Raji (cell line): ENCODE data around the gene SMAP2.

Source experiments
- POLR2A ChIP-seq: IDR thresholded peaks from 2 replicates; pipeline ENCODE4 v1.6.1; 2011; ENCODE audit warnings: low read depth, low read length, control low read depth; ENCODE audit not compliant: insufficient read depth

Gene SMAP2

DNA sequence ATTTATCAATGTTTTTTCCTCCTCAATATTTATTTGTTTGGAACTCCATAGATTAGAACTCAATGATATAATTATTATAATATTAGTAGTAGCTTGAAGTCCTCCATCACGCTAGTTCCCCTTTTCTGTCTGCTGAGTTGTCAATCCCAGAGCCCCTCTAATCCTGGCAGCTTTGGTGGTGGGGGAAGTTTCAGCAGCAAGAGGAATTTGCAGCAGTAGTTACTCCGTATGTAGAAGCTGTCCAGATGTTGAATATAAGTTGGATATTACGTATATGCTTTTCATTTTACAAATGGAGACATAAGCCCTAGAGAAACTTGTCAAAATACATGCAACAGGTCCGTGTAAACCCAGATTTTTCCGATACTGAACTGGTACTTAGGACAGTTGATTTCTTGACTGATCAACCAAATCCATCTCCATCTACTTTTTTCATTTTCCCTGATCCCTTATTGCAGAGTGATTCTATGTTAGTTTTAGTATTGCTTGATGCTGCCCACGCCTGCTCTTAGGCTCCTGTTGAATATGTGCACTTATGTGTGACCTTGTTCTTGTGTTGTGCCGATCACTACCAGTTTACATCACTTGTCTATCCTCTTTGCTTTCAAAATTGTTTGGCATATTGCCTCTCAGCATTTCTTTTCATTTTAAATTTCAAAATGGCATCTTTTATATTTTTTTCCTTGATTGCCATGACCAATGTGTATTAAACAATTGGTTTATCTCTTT lies 28.1 kb downstream of the SMAP2 start:
- no peak for TF ChIP-seq POLR2A

DNA sequence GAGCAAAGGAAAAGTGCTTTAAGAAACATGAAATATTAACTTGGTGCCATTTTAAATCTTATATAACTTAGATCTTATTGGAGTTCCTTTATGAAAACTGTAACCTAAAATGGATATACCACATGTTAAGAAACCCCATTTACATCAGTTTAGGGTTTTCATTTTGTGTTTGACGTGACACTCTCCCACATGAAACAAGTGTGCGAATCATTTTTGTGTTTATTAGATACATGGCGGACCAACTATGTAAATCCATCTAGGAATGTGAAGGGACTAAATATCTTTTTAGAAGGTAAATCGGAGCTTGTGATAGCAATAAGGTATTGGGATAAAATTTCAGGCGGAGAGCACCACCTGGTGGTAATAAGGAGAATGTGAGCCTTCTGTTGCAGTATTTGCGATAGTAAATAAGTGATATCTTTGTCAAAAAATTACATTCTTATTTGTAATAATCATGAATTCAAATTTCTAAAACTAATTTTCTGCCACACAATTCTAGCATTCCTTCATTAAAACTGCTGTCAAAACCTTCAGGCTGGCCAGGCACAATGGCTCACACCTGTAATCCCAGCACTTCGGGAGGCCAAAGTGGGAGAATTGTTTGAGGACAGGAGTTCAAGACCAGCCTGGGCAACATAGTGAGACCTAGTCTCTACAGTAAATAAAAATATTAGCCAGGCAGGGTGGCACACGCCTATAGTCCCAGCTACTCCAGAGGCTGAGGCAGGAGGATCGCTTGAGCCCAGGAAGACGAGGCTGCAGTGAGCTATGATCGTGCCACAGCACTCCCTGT lies 31.3 kb downstream of the SMAP2 start:
- TF ChIP-seq POLR2A = no peak

DNA sequence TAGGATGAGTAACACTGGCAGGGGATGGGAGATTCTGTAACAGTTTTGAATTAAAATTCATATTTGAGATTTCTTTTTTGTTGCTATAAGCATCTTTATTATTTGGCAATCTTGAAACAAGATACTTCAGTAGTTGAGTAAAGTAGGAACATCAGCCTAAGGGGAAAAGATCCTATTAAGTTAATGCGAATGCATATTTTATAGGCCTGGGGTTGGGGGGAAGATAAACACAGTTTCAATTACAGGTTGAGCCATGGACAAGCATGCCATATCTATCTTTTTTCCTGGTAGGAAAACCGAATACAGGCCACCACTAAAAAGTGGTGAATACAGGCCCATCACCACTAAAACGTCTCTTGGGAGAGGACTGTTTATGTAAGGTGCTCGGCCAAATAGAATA lies 32.3 kb downstream of the SMAP2 start:
- no peak for TF ChIP-seq POLR2A

DNA sequence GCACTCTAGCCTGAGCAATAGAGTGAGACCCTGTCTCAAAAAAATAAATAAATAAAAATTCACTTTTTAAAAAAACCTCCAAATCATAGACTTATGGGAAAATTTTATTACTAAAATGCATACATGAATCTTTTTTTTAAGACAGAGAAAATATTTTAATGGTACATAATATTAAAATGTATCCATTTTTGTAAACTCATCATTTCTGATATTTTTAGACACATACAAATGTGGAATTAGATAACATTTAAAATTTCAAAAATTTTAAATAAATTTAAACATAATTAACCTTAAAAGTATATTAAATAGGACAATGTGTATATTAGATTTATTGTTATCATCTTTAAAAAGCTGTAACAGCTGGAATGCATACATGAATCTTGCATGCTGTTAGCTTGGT lies 33.9 kb downstream of the SMAP2 start:
- no peak for TF ChIP-seq POLR2A

DNA sequence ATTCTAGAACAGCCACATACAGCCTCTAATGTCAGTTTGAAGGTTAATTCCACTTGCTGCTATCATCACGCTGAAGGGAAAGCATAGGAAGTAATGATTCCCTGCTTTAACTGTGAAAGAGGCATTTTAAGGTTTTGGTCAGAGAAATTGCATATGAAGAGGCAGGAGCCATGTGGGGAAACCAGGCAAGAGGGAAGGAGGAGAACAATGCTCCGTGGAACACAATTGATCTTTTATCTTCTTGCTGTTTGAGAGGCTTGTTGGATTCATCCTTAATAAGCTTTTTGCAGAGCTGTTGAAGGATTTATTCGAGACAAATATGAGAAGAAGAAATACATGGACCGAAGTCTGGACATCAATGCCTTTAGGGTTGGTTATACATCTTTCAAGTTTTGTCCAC lies 35.9 kb downstream of the SMAP2 start:
- no peak for TF ChIP-seq POLR2A

DNA sequence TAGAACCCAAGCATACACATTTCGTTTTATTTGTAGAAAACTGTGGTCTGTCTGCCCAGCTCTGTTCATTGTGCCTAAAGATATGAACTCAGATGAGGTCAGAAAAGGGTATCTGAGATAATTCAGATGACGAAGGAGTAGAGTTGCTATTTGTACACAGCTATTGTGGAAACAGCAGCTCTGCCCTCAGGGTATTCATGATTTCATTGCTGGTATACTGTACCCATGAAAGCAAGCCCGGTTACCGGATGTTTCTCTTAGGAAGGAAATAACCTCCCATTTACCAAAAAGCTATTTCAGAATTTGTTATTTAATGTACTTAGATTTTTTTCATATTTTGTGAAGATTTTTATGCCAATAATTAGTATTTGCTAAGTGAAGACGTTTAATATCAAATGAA lies 37.8 kb downstream of the SMAP2 start:
- no peak for TF ChIP-seq POLR2A

DNA sequence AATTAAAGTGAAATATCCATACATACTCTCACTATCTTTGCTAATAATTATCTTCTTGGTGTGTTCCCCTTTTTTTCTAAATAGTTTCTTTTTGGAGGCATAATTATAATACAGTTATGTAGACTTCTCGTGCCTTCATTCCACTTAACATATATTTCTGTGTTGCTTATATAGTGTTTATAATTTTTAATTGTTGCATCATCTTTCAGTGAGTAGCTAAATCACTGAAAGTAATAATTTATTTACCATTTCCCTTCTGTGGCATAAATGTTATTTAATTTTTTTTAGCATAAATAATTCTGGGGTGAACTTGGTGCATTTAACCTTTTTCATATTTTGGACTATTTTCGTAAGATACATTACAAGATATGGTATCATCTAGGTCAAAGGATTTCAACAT lies 38.3 kb downstream of the SMAP2 start:
- no peak for TF ChIP-seq POLR2A

DNA sequence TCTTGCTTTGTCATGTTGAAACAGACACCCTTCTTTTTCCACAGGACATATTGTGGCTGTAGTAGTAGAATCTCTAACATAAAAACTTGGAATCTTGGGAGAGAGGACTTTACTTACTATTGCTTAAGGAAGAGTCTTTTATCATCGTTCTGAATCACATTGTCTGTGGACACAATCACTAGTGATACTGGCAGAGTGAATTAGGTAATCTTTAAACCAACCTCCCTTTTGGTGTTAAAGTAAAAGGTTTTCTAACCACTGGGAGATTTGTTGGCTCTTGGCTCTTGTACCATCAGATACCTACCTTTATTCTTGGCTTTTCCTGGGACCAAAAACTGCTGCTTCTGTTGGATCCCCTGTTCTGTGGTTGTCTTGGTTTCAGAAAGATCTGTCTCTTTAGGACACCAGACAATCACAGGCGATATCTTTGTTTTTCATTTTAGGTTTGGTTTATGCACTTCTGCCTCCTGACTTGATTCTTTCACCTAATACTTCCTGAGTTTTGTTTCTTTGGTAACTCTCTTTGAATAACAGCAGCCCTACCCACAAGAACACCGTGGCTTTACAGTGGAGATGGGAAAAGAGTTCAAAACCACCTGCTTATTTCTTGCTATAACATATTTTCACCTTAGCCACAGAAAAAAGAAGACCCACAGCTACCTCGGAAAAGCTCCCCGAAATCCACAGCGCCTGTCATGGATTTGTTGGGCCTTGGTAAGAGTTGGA lies 40.2 kb downstream of the SMAP2 start:
- no peak for TF ChIP-seq POLR2A

DNA sequence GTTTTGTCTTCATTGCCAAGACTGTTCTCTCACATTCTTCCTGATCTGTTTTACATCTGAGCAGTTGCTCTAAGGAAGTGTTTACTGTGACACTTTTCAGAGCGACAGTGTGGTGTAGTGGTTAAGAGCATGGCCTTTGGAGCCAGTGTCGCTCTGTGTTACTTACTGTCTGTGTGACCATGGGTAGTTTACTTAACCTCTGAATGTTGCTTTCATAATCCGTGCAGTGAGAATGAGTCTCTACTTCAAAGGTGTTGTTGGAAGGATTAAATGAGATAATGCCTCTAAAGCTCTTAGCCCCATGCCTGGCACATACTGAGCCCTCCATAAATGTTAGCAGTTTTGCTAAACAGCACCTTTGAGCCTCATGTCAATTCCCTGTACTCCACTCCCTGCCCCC lies 40.8 kb downstream of the SMAP2 start:
- no peak for TF ChIP-seq POLR2A

DNA sequence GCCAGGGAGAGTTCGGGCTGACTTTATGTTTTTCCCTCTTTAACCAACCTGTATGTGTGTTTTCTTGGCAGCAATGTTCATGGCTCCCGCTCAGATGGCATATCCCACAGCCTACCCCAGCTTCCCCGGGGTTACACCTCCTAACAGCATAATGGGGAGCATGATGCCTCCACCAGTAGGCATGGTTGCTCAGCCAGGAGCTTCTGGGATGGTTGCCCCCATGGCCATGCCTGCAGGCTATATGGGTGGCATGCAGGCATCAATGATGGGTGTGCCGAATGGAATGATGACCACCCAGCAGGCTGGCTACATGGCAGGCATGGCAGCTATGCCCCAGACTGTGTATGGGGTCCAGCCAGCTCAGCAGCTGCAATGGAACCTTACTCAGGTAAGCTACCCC lies 43.2 kb downstream of the SMAP2 start:
- TF ChIP-seq POLR2A = no peak

DNA sequence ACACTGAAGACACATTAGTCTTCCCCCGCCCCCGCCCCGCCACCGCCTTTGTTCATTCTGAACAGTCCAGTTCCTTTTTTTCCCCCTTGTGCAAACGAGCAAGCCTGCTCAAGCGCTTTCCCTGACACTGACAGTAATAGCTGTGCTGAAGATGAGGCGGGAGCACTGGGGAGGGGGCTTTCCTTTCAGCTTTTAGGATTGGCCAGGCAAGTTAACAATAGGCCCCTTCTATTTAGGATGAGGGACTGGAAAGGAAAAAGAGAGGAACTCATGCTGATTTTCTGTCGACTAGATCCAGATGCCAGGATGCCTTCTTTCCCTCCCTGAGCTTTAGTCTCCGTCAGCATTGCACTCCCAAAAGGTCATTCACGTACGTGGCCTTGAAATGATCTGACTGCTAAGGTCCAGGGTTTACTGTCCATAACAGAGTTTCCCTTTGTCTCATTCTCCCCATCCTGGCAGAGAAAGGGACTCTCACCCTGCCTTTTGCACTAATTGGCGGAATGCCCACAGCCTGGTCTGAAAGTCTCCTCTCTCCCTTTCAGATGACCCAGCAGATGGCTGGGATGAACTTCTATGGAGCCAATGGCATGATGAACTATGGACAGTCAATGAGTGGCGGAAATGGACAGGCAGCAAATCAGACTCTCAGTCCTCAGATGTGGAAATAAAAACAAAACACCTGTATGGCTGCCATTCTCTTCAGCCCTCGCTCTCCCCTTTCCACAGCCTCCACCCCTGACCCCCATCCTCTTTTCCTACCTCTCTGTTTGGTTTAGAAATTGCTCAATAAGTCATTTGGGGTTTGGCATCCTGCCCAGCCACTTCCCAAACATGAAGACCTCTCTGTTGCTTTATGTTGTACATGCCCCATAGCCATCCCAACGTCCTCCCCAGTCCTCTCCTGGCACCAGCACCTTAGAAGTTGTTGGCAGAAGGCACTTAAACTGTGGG lies 48.2 kb downstream of the SMAP2 start:
- TF ChIP-seq POLR2A = no peak

DNA sequence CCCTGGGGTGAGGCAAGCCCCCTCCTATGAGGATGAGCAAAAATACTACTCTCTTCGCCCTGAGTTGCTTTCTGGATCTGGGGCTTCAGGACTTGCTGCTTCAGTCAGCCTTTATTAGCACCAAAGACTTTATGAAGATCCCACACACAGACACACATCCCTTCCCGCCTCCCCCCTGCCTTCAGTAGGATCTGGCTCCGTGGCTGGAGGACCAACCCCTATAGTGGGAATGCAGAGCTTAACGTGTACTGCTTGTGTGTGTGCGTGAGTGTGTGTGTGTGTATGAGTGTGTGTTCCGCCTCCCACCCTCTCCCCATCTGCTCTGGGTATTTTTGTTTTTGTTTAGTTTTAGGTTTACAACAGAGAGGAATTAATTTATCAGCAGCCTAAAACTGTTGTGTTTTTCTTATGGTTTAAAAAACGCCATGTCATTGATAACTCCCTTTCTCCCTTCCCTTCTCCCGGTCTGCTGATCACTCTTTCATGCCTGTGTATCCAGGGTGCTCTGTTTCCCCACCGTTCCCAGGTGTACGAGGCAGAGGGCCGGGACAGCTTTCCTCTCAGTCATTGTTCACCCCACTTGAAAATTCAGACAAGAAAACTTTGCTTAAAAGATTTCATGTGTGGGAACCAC lies 49.2 kb downstream of the SMAP2 start:
- no peak for TF ChIP-seq POLR2A

DNA sequence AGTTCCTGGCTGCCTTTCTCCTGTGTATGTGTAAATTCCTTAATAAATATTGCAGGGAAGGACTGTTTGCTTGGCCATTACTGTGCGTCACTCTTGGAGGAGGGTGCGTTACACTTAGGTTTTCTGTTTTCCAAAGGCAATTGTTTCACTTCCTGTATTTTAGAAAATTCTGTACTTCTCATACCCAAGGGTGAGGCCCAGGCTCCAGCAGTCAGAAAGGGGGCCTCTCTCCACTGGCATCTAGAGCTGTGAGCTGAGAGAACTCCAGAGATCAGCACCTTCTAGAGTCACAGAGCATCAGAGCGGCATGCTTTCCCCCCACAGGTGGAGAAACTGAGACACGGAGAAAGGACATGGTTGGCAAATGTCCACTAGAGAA lies 49.7 kb downstream of the SMAP2 start:
- TF ChIP-seq POLR2A = no peak

DNA sequence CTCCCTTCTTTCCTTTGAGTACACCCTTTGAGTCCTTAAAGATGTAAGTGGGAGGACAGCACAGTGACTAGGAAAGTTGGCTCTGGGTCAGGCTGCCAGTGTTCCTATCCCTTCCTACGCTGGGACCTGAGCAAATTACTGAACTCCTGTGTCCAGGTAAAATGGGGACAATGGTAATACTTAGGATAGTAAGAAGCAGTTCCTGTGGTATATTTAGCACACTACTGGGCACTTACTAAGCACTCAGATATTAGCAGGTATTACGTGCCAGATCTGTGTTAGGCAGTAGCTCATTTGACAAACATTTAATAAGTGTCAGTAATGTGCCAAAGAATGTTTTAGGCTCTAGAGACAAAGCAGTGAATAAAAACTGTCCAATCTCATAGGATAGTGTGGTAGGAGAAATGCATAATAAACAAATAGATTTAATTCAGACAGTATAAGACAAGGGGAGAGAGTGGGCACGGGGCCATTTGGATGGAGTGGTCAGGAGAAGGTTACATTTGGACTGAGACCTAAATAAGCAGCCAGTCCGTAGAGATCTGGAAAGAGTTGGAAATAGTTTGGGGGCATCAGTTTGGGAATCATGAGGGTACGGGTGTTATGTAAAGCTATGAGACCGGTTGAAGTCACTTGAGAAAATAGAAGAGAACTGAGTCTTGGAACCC lies 50.6 kb downstream of the SMAP2 start:
- TF ChIP-seq POLR2A = no peak
